Small intestine (tissue), 7 donors: ENCODE data around the gene WDFY2. TPM values are rescaled to one million over a fixed set of nuclear protein-coding genes. Genes with fewer than 3 reads are reported as not detected.

Source experiments
- DNase-seq, 2 donors: peaks; one replicate each; pipeline versions ENCODE4 v3.0.0 to v3.0.0-alpha.2; 2013
- FAIRE-seq: peaks from 2 replicates; lab custom pipeline; 2012; peaks lifted over from hg19 to GRCh38; lab: Jason Lieb, UNC
- H3K27ac ChIP-seq, 3 donors: one replicate each; pipeline ENCODE4 v1.5.1; 2013; ENCODE audit warnings: low read length in 2 of 3, mild to moderate bottlenecking in 2 of 3, control low read depth in 1 of 3, inconsistent platforms in 1 of 3, low read depth in 1 of 3, moderate library complexity in 1 of 3
- H3K27me3 ChIP-seq, 3 donors: one replicate each; pipeline ENCODE4 v1.6.1; 2013; ENCODE audit warnings: low read length in 3 of 3, inconsistent platforms in 1 of 3; ENCODE audit not compliant: control insufficient read depth in 3 of 3, insufficient read depth in 3 of 3
- H3K36me3 ChIP-seq, 3 donors: one replicate each; pipeline ENCODE4 v1.6.1; 2013; ENCODE audit warnings: low read length in 3 of 3, inconsistent platforms in 1 of 3, low read depth in 1 of 3, mild to moderate bottlenecking in 1 of 3, moderate library complexity in 1 of 3; ENCODE audit not compliant: control insufficient read depth in 3 of 3, insufficient read depth in 2 of 3
- H3K4me1 ChIP-seq, 3 donors: one replicate each; pipeline ENCODE4 v1.6.1; 2013; ENCODE audit warnings: low read length in 2 of 3, inconsistent platforms in 1 of 3, low read depth in 1 of 3, mild to moderate bottlenecking in 1 of 3, moderate library complexity in 1 of 3; ENCODE audit not compliant: control insufficient read depth in 3 of 3, insufficient read depth in 2 of 3
- H3K4me3 ChIP-seq, 3 donors: one replicate each; pipeline ENCODE4 v1.5.1; 2013; ENCODE audit warnings: low read length in 3 of 3, control low read depth in 1 of 3, inconsistent platforms in 1 of 3, low read depth in 1 of 3, mild to moderate bottlenecking in 1 of 3, moderate library complexity in 1 of 3
- H3K9me3 ChIP-seq, 2 donors: one replicate each; pipeline ENCODE4 v1.6.1; 2013; ENCODE audit warnings: low read depth in 1 of 2, low read length in 1 of 2; ENCODE audit not compliant: control insufficient read depth in 2 of 2, insufficient read depth in 1 of 2
- WGBS, 3 donors: extraction: QIAGEN DNeasy Blood & Tissue Kit; methylation state at CpG; one replicate each; pipeline ENCODE4 v1.1.7; 2013; 5-methylcytosine and 5-hydroxymethylcytosine counted together
- polyA plus RNA-seq, 4 donors: library from polyadenylated mRNA; stranded (reverse) in 3 of 4; unstranded in 1 of 4; fragments of 200-250 nt in 3 of 4; fragments of 120-200 nt in 1 of 4; gene quantifications; one replicate each; pipeline versions ENCODE4 v1.2.1 to v1.2.3, GENCODE V29; 2013
- donor health status: healthy with polysubstance abuse.
- donor health status: control.
- donor health status: control.
- donor health status: Bipolar disorder and iron deficiency.
- donor health status: healthy.

The WDFY2 gene
- polyA plus RNA-seq, 4 donors, result 0.81 to 5.4 (median 1.7) TPM

DNA sequence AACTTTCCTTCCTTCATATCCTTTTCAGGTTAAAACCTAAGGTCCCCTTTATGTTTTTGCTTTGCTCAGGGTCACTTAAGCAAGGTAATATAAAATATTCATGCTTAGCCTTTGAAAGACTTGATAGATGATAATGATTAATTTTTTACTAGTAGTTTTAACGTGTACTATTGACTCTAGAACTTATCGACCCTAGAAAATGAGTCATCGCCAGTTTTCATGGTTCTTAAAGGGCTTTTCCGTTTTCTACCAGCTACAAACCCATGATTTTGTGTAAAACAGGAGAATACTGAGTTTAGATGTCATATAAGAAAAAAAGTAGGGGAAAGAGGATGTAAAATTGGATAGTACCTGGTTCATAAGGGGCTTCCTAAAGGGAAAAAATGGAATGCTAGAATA lies 144.0 kb downstream of the WDFY2 start:
- peaks cover 0 to 13% (median 1%) of the 10 kb centered on the region in 3 donors for H3K36me3 ChIP-seq
- H3K4me1 ChIP-seq, result peaks cover 12 to 33% (median 13%) of the 10 kb centered on the region in 3 donors
- H3K27me3 ChIP-seq, result no peaks in the 10 kb centered on the region
- H3K4me3 ChIP-seq, result no peak overlapping the region
- WGBS, 3 donors, result 21 to 74% (median 30%) methylated on average over 4 of the region's 4 CpGs
- FAIRE-seq (no peak), DNase-seq (peak; percentile 42 to 57)
- H3K27ac ChIP-seq, result peak overlapping the region in 1 of 3 donors; percentile 13
- no peaks in the 10 kb centered on the region for H3K9me3 ChIP-seq

DNA sequence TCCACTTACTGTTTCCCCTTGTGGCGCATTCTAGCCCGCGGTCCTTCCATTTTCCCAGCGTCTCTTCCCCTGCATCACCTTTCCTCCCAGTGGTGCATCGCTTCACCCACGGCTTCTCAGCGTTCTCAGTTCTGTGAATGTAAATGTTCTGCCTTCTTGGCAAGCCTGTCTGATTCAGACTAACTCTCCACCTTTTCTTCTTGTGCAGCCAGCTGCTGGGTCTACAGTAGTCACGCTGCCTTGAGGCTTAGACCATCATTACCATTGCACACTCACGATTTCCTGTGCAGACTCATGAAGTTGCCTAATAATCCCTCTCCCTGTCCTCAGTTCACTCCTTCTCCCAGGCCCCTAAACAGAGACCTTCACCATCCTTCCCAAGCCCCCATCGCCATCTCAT lies 144.7 kb downstream of the WDFY2 start:
- Histone ChIP-seq H3K4me1 (peaks cover 12 to 40% (median 13%) of the 10 kb centered on the region in 3 donors), H3K9me3 (no peaks in the 10 kb centered on the region), H3K36me3 (peaks cover 0 to 13% (median 1%) of the 10 kb centered on the region in 3 donors), H3K4me3 (no peak overlapping the region), H3K27ac (peak overlapping the region in 1 of 3 donors; percentile 13), H3K27me3 (no peaks in the 10 kb centered on the region)
- FAIRE-seq, result no peak
- no peak for DNase-seq
- 89 to 96% (median 95%) methylated on average over 10 of the region's 10 CpGs for WGBS, 3 donors

DNA sequence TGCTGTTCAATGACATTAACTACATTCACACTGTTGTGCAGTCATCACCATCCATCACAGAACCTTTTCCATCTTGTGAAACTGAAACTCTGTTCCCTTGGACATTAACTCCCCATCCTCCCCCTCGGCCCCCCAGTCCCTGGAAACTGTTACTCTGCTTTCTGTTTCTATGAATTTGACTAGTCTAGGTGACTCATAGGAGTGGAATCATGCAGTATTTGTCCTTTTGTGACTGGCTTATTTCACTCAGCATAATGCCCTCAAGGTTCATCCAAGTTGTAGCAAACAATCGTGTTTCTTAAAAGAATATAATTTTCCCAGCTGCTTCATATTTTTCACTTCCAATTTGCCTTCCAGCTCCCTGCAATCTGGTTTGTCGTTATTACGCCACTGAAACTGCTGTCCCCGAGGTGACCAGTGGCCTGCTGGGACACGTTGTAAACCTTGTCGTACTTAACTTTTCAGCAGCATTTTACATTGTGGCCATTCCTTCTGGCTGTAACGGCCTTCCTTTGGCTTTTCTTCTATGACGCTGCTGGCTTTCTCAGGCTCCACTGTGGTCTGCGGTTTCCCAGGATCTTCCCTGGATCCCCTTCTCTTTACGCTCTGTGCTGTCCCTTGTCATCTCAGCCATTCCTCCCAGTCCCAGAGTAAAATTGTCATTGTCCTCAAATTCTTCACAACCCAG lies 145.7 kb downstream of the WDFY2 start:
- DNase-seq, result peak; percentile 19 to 79
- 62 to 80% (median 74%) methylated on average over 11 of the region's 11 CpGs for WGBS, 3 donors
- Histone ChIP-seq H3K36me3 (peaks cover 0 to 13% (median 1%) of the 10 kb centered on the region in 3 donors), H3K27ac (peak overlapping the region in 2 of 3 donors; percentile 70 to 78), H3K9me3 (no peaks in the 10 kb centered on the region), H3K27me3 (no peaks in the 10 kb centered on the region), H3K4me3 (no peak overlapping the region), H3K4me1 (peaks cover 12 to 41% (median 13%) of the 10 kb centered on the region in 3 donors)
- no peak for FAIRE-seq

DNA sequence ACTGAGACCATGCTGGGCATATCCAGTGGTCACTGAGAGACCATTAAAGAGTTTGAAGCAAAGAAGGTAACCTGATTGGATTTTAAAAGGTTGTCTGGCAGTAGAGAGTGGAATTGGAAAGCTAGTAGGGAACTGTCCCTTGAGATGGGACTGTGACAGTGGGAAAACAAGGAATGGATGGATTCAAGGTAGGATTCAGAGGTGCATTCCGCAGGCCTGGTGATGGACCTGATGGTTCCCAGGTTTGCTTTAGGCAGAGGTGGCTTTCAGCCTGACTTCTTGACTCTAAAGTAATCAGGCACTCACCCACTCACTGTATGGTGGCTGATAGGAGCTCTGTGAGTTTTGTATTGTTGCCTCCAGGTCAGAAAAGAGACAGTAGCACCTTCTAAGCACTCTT lies 146.7 kb downstream of the WDFY2 start:
- Histone ChIP-seq H3K36me3 (peaks cover 0 to 10% (median 1%) of the 10 kb centered on the region in 3 donors), H3K9me3 (no peaks in the 10 kb centered on the region), H3K27me3 (no peaks in the 10 kb centered on the region), H3K4me1 (peaks cover 12 to 41% (median 13%) of the 10 kb centered on the region in 3 donors), H3K27ac (peak overlapping the region in 2 of 3 donors; percentile 70 to 78), H3K4me3 (no peak overlapping the region)
- FAIRE-seq (no peak), DNase-seq (no peak)
- 98 to 100% (median 100%) methylated on average over 1 of the region's 1 CpG for WGBS, 3 donors

DNA sequence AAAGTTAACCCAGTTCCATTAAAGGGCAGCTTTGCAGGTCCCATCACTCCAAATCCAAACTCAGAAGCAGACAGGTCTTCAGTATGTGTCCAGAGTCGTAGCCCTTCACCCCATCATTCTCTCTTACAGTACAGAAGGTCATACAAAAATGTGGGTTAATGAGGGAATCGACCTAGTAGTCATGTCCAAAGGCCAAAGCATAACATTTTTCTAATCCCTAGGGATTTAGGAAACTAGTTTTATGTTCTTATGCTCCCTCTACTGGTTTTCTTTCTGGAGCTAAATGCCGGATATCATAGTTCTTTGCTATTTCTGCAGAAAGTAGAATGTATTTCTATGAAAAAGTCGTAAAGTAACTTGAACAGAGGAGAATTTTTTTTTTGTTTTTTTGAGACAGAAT lies 147.5 kb downstream of the WDFY2 start:
- WGBS, 3 donors, result 59 to 63% (median 60%) methylated on average over 4 of the region's 4 CpGs
- H3K27me3 ChIP-seq, result no peaks in the 10 kb centered on the region
- peaks cover 0 to 10% (median 1%) of the 10 kb centered on the region in 3 donors for H3K36me3 ChIP-seq
- no peaks in the 10 kb centered on the region for H3K9me3 ChIP-seq
- no peak overlapping the region for H3K4me3 ChIP-seq
- DNase-seq, result peak in 1 of 2 donors; percentile 22
- H3K4me1 ChIP-seq, result peaks cover 12 to 41% (median 13%) of the 10 kb centered on the region in 3 donors
- no peak for FAIRE-seq
- H3K27ac ChIP-seq, result no peak overlapping the region

DNA sequence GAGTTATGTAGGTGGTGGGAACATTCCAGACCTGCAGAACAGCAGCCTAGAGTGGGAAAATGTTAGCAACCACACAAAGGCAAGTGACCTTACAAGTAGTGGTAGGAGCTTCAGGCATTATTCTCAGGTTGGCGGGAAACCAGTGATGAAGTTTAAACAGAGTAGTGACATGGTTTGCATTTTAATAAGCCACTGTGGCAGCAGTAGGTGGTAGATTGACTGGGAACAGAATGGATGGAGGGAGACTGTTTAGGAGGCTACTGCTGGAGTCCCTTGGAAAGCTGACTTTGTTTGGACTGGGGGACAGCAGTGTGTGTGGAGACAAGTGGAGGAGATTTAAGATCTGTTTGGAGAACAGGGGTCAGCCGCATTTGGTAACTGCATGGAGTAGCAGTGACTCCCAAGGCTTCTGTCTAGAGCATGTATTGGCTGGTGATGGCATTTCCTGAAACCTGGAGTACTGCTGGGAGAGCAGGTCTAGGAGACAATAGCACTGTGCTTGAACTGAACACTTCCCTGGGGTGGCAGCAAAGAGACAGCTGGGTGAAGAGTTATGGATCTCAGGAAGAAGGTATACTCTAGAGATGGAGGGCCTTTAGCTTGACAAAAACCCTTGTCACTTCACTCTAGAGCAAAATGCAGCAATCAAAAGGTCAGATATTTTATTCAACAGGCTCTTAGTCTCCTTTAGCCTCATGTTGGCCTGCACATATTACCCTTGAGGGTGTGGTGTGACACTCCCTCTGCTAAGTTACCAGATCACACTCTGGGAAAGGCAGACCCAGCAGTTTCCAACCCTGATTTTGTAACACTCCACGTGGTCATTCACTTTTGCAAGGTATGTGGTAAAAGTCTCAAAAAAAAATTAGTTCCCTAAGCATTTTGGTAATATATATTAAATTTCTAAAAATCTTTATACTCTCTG lies 149.4 kb downstream of the WDFY2 start:
- Histone ChIP-seq H3K9me3 (no peaks in the 10 kb centered on the region), H3K27ac (peak overlapping the region in 1 of 3 donors; percentile 30)
- FAIRE-seq, result no peak

DNA sequence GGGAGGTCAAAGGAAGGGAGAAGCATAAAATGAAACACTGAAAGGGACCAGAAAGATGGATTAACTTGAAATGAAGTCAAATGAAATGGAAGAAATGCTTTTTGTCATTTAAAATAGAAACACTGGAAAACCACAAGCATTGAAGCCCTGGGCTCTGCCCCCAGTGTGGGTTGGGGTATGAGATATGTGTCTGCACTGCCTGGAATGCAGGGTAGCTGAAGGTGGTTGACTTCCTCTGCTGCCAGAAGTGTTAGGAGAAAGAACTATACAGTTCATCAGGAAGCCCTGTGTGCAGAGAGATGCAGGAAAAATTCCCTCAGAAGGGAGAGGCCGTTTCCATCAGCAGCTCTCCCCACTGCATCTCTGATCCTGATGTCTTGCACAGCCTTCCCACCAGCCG lies 150.5 kb downstream of the WDFY2 start:
- no peak overlapping the region for H3K27ac ChIP-seq
- H3K36me3 ChIP-seq, result peaks cover 0 to 8% (median 3%) of the 10 kb centered on the region in 3 donors
- H3K27me3 ChIP-seq, result no peaks in the 10 kb centered on the region
- no peak for FAIRE-seq
- DNase-seq, result no peak
- peaks cover 10 to 31% (median 10%) of the 10 kb centered on the region in 3 donors for H3K4me1 ChIP-seq
- WGBS, 3 donors, result 95 to 97% (median 96%) methylated on average over 2 of the region's 2 CpGs
- H3K4me3 ChIP-seq, result no peak overlapping the region
- H3K9me3 ChIP-seq, result no peaks in the 10 kb centered on the region

More for the DNA sequence above, 149.4 kb downstream of the WDFY2 start:
- 66 to 75% (median 71%) methylated on average over 3 of the region's 3 CpGs for WGBS, 3 donors
- Histone ChIP-seq H3K4me1 (peaks cover 10 to 41% (median 13%) of the 10 kb centered on the region in 3 donors), H3K36me3 (peaks cover 0 to 9% (median 0%) of the 10 kb centered on the region in 3 donors), H3K27me3 (no peaks in the 10 kb centered on the region), H3K4me3 (no peak overlapping the region)
- DNase-seq, result peak; percentile 48

DNA sequence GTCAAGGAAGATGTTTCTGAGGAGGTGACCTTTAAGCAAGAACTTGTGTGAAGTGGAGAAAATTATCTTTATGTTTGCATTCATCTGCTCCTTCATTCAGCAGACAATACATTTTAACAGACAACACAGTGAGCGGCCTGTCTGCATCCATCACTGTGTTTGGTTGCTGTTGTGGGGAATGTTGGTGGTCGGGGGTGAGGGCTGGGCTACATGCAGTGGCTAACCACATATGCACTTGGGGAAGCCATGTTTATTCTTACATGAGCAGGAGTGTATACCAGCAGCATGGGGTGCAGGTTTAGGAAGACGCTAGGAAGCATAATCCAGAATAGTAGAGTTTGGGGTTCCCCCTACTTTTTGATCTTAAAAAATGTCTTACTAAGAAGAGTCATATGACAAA lies 153.3 kb downstream of the WDFY2 start:
- DNase-seq (no peak), FAIRE-seq (no peak)
- Histone ChIP-seq H3K4me1 (peaks cover 0 to 9% (median 0%) of the 10 kb centered on the region in 3 donors), H3K27ac (no peak overlapping the region), H3K4me3 (no peak overlapping the region), H3K36me3 (peaks cover 0 to 7% (median 3%) of the 10 kb centered on the region in 3 donors), H3K9me3 (no peaks in the 10 kb centered on the region), H3K27me3 (no peaks in the 10 kb centered on the region)
- WGBS, 3 donors, result 76 to 82% (median 79%) methylated on average over 3 of the region's 3 CpGs
